ENCODE results near the gene CCR6.

CCR6 gene

GRCh38 chr6:167098825-167099225, 24.1 kb upstream of the CCR6 start:
- no peak for DNase-seq (ENCODE audit: low read depth)

- no peak for DNase-seq (ENCODE audit: low read depth)
These were observed 23.2 kb upstream of the CCR6 start for GRCh38 chr6:167099707-167100106.

- DNase-seq (ENCODE audit: low read depth): no peak
These were observed 22.6 kb upstream of the CCR6 start for GRCh38 chr6:167100241-167100674.

DNA sequence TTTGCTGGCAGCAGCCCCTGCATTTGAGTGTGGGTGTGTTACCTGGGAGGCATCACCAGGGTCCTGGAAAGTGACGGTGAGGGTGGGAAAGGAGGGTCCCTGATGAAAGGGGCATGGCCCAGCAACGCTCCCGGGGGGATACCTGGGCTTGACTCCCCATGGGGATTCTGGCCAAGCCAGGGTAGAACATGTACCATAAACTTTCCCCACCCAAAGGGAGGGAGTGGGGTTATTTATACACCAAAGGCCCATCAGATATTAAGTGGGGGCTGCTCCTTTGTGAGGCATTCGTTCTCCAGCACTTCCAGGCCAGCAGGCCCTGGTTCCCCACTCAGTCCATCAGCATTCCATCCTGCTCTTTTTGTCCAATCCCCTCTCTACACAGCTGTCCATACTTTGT, 20.6 kb upstream of the CCR6 start:
- DNase-seq (ENCODE audit: low read depth): no peak

DNA sequence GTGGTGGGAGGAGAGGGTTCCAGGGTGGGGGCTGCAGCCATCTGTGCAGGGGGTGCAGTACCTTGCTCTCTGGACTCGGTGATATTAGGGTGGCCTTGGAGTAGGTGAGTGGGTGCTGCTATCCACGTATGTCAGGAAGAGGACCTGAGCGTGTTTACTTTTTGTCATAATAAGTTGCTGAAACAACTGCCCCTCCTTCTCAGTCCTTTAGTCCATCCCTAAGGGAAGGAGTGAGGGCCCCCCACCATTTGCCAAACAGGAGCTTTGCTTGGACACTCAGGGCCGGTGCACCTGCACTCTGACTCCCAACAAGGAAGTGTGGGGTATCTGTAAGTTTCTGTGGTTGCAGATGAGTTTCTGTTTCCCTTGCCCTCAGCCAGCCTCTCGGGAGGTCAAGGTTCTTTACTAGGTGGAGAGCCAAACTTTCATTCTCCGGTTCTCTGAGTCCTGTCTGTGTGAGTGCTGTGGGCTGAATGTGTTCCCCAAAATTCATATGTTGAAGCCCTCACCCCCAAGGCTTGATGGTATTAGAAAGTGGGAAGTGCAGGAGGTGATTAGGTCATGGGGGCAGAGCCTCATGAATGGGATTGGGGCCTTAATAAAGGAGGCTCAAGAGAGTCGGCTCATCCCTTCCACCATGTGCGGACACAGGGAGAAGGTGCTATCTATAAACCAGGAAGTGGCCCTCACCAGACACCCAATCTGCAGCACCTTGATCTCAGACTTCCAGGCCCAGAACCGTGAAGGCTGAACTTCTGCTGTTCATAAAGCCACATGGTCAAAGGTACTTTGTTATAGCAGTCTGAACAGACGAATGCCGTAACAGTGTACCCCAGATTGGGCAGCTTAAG, 19.6 kb upstream of the CCR6 start:
- DNase-seq (ENCODE audit: low read depth): no peak

- DNase-seq (ENCODE audit: low read depth): no peak
These were observed 18.5 kb upstream of the CCR6 start for GRCh38 chr6:167104388-167104787.

- DNase-seq (ENCODE audit: low read depth): no peak
These were observed 17.8 kb upstream of the CCR6 start for GRCh38 chr6:167105060-167105459.

DNA sequence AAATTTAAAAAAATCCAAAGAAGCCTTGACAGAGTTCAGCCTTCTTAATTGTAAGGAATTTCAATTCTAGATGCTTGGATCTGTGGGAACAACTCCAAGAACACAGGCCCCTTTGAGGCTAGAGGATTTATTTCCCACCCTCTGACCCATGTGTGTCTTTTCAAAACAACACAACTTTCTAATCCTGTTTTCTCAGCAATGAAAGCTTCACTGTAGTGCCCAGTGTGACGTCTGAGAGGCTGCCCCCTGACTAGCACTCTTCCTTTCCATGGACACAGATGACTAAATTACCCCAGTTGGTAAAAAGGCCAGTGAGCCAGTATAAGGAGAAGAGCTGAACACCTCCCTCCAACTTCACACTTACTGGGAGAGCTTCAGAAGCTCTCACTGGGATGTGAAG, 16.5 kb upstream of the CCR6 start:
- DNase-seq (ENCODE audit: low read depth): no peak

GRCh38 chr6:167107787-167108186, 15.1 kb upstream of the CCR6 start:
- no peak for DNase-seq (ENCODE audit: low read depth)

GRCh38 chr6:167108278-167108677, 14.6 kb upstream of the CCR6 start:
- no peak for DNase-seq (ENCODE audit: low read depth)

DNA sequence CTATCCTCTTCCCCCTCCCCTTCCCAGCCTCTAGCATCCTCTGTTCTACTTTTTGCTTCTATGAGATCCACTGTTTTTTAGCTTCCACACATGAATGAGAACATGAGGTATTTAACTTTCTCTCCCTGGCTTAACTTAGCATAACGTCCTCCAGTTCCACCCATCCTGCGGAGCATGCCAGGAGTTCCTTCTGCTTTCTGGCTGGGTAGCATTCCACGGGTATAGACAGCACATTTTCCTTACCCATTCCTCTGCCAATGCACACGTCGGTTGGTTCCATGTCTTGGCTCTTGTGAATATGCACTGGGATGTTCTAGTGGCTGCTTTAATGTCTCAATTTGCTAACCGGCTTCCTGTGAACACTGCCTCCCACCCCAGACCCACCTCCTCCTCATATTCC, 13.2 kb upstream of the CCR6 start:
- DNase-seq (ENCODE audit: low read depth): no peak

GRCh38 chr6:167111597-167111996, 11.3 kb upstream of the CCR6 start:
- no peak for DNase-seq (ENCODE audit: low read depth)

DNA sequence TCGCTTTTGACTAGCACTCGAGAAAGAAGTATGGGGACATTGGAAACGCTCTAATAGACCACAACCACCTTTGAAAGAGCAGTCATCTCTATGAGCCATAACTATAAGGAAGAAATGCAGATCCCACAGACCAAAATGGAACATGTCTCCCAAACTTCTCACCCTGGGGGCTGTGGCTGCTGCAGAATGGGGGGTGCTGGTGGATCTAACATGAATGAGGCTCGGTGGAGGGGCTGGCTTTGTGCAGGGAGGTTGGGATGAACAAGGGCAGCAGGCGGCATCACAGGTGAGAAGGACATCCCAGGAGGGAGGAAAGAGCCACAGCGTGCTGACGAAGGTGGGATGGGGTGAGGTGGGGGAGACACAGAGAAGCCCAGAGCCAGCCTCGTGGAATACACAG, 10.5 kb upstream of the CCR6 start:
- no peak for DNase-seq (ENCODE audit: low read depth)

- no peak for DNase-seq (ENCODE audit: low read depth)
These were observed 9.7 kb upstream of the CCR6 start for GRCh38 chr6:167113047-167113754.

DNA sequence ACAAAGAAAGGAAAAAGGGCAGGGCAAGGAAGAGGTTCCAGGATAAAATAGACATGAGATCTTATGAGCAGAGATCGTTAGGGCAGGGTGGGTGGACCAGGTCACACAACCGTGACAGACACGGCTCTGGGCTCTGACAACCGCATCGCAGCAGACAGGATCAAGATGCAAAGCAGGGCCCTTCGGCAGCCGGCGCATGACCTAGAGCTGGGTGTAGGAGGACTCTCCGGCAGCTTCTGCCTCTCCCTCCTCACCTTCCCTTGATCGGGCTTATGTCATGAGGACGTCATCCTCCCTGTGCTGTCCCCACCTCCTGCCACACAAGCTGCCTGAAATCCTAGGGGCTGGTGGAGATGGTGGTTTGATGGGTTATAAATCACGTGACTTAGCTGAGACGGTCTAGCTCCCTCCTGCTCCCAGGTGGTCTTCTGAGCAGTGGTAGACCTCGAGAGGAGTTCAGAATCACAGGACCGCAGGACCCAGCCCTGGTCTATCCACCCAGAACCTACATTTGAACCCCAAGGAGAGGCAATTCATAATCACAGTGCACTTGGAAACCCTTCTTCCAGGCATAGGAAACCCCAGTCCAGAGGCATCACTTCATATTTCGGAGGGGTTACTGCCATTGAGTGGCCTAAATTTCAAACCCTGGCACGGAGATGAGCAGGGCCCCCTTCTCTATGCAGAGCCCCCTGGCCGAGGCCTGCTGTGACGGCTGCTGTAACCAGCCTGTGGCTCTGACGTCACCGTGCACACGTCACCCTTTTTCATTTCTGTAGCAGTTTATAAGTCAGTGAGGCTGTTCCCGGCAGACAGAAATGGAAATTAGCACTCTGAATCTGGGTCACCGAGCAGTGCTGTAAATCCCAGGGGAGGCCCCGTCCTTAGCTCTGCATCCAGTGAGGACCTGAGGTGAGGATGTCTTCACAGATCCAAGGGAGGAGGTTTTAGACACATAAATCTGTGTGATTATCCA, 8.7 kb upstream of the CCR6 start:
- DNase-seq (ENCODE audit: low read depth): no peak

GRCh38 chr6:167115054-167115453, 7.8 kb upstream of the CCR6 start:
- no peak for DNase-seq (ENCODE audit: low read depth)

DNA sequence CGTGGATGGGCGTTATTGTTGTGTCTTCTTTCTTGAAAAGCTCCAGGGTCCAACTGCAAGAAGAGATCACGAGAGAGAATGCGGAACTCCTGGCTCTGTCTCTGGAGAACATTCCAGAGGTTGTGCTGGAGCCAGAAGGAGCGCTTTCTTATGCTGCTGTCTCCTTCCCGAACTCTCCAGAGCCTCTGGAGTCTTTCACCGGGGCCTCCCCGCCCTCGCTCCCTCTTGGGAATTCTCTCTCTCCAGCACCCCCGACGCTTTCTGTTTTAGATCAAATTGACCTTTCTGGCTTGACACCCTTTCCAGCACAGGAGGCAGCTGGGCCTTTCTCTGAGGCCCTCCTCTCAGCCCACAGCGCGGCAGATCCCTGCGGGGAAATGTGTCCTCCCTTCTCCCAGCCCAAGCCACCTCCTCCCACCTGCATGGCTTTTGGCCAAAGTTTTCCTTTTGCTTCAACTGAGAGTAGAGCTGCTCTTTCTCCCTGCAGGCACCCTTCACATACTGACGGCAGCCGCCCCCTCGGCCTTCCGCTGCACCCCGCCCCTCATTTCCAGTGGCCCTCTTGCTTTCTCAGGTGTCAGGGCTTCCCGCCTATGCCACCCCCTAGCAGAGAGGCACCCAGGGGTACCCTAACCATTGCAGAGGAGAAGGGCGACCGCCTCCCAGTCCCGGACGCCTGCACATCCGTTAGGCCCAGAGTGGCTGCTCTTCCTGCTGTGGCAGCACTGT, 6.6 kb upstream of the CCR6 start:
- DNase-seq (ENCODE audit: low read depth): no peak

- DNase-seq (ENCODE audit: low read depth): no peak
These were observed 6.1 kb upstream of the CCR6 start for GRCh38 chr6:167116838-167117228.

DNA sequence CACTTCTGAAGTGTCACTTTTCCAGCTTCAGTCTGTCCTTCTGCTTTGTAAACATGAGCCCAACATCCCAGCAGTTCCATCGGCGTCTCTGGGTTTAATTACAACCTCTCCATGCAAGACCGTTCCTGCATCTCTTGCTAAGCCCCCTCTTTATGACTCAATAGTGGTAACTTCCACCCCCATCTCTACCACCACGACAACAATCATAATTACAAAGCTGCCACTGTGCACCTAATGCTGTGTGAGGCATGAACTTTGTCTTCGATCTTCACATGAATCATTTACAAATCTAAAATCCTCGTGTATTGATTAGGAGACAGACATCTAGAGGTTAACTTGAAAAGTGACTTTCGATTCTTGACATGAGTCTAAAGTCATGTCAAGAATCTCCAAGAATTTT, 4.9 kb upstream of the CCR6 start:
- DNase-seq (ENCODE audit: low read depth): no peak

GRCh38 chr6:167118839-167119238, 4.1 kb upstream of the CCR6 start:
- DNase-seq (ENCODE audit: low read depth): no peak

DNA sequence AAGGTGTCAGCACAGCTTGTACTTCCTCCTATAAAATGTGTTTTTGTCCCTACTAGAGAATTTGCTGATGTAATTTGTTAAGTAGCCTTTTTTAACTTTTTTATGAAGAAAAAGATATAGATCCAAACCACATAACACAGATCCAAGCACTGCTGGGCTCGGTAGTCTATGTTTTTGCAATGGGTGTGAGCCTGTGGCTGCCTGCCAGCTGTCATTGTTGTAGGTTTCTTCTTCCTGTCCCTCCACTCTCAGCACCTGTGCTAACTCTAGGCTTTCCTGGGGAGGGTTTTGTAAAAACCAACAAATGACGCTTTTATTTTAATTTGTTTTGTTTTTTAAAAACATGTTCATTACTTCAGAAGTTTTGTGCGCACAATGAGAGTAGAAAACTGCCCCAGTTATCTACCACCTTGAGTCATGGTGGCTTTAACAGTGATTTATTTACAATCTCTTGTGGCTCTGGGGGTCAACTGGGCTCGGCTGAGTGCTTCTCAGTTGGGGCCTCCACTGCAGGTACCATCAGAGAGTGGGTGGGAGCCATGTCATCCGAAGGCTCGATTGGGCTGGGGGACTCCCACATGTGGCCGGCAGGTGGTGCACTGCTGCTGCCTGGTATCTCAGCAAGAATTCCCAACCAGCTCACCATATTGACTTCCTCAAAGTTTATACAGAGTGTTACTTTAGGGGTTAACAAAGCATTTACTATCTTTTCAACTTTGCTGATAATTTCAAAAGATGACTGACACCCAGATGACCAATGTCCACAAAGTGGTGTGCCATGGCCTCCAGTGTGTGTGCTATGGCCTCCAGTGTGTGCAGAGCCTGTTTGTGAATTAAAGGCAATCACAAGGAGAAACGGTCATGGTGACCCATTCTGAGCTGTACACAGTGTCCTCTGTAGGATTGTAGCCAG, 3.0 kb upstream of the CCR6 start:
- no peak for DNase-seq (ENCODE audit: low read depth)
